WERI-Rb-1 (cell line): ENCODE data around the gene SPATA6.
"Not testable (repeated sequence)": the region's sequence is repeated elsewhere in the genome, so short reads cannot be mapped to it uniquely, and the experiment has no call there.

Source experiments
- DNase-seq: peaks from one replicate; pipeline ENCODE4 v3.0.0-alpha.2; 2020
- H3K27ac ChIP-seq: fragments of 250-450 bp; sonication (Bioruptor Pico); 2 replicates; pipeline ENCODE4 v1.5.1; 2020; ENCODE audit warnings: mild to moderate bottlenecking, moderate library complexity
- H3K27me3 ChIP-seq: fragments of 250-450 bp; sonication (Bioruptor Pico); 2 replicates; pipeline ENCODE4 v1.5.1; 2021; ENCODE audit warnings: mild to moderate bottlenecking, low read depth, moderate library complexity; ENCODE audit not compliant: insufficient read depth, severe bottlenecking
- H3K36me3 ChIP-seq: fragments of 250-450 bp; sonication (Bioruptor Pico); 2 replicates; pipeline ENCODE4 v1.5.1; 2020; ENCODE audit warnings: mild to moderate bottlenecking, moderate library complexity
- H3K4me3 ChIP-seq: 2 replicates; pipeline ENCODE4 v1.5.1; 2011; ENCODE audit warnings: low read depth, mild to moderate bottlenecking, control low read depth, low read length
- H3K9me3 ChIP-seq: fragments of 250-450 bp; sonication (Bioruptor Pico); 2 replicates; pipeline ENCODE4 v1.5.1; 2021; ENCODE audit warnings: mild to moderate bottlenecking, moderate library complexity; ENCODE audit not compliant: severe bottlenecking
- TF ChIP-seq, protein P1 (sequence below): IDR thresholded peaks from 2 replicates; pipeline ENCODE4 v1.5.1; 2011; ENCODE audit warnings: low read depth, mild to moderate bottlenecking, control low read depth, inconsistent platforms, low read length

Gene SPATA6

DNA sequence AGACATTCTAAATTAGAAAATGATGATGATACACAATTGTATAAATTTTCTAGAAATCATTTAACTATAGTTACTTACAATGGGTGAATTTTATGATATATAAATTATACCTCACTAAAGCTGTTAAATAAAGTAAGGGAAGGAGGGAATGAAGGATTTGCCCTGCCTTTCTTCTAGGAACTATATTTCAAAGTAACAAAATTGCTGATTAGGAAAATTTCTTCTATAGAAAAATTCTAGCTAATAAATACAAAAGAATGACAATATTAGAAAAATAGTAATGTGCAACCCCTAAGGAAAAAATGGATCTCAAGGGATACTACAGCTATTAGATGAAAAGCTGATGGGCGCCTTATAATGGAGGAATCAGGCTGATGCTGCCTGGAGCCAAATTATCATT, 23.1 kb downstream of the SPATA6 start:
- H3K36me3 ChIP-seq, result no peaks in the 10 kb centered on the region
- no peaks in the 10 kb centered on the region for H3K27me3 ChIP-seq
- H3K9me3 ChIP-seq, result peaks cover 3% of the 10 kb centered on the region
- no peak overlapping the region for H3K27ac ChIP-seq
- no peak overlapping the region for H3K4me3 ChIP-seq
- TF ChIP-seq, protein P1, sequence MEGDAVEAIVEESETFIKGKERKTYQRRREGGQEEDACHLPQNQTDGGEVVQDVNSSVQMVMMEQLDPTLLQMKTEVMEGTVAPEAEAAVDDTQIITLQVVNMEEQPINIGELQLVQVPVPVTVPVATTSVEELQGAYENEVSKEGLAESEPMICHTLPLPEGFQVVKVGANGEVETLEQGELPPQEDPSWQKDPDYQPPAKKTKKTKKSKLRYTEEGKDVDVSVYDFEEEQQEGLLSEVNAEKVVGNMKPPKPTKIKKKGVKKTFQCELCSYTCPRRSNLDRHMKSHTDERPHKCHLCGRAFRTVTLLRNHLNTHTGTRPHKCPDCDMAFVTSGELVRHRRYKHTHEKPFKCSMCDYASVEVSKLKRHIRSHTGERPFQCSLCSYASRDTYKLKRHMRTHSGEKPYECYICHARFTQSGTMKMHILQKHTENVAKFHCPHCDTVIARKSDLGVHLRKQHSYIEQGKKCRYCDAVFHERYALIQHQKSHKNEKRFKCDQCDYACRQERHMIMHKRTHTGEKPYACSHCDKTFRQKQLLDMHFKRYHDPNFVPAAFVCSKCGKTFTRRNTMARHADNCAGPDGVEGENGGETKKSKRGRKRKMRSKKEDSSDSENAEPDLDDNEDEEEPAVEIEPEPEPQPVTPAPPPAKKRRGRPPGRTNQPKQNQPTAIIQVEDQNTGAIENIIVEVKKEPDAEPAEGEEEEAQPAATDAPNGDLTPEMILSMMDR, result no peak
- DNase-seq, result no peak

GRCh38 chr1:48444186-48444585, 27.8 kb downstream of the SPATA6 start:
- H3K36me3 ChIP-seq, H3K9me3 ChIP-seq, H3K4me3 ChIP-seq, H3K27ac ChIP-seq, DNase-seq, H3K27me3 ChIP-seq: not testable (repeated sequence)

- H3K27ac ChIP-seq, result no peak overlapping the region
- H3K4me3 ChIP-seq, result no peak overlapping the region
- TF ChIP-seq, protein P1, result no peak
- peaks cover 3% of the 10 kb centered on the region for H3K9me3 ChIP-seq
- no peaks in the 10 kb centered on the region for H3K27me3 ChIP-seq
- DNase-seq, result no peak
- no peaks in the 10 kb centered on the region for H3K36me3 ChIP-seq
Measured at GRCh38 chr1:48442864-48443619, 29.0 kb downstream of the SPATA6 start.

- not testable (repeated sequence) for H3K27ac ChIP-seq, DNase-seq, H3K36me3 ChIP-seq, H3K9me3 ChIP-seq, H3K4me3 ChIP-seq, H3K27me3 ChIP-seq
Measured at GRCh38 chr1:48440786-48441185, 31.2 kb downstream of the SPATA6 start.

- H3K9me3 ChIP-seq, result peaks cover 3% of the 10 kb centered on the region
- H3K4me3 ChIP-seq, result no peak overlapping the region
- no peaks in the 10 kb centered on the region for H3K27me3 ChIP-seq
- H3K36me3 ChIP-seq, result no peaks in the 10 kb centered on the region
- TF ChIP-seq, protein P1, result no peak
- no peak for DNase-seq
- no peak overlapping the region for H3K27ac ChIP-seq
Measured at GRCh38 chr1:48439380-48439779, 32.6 kb downstream of the SPATA6 start.

GRCh38 chr1:48437379-48437778, 34.6 kb downstream of the SPATA6 start:
- not testable (repeated sequence) for H3K27me3 ChIP-seq, H3K27ac ChIP-seq, H3K4me3 ChIP-seq, DNase-seq, H3K36me3 ChIP-seq, H3K9me3 ChIP-seq

DNA sequence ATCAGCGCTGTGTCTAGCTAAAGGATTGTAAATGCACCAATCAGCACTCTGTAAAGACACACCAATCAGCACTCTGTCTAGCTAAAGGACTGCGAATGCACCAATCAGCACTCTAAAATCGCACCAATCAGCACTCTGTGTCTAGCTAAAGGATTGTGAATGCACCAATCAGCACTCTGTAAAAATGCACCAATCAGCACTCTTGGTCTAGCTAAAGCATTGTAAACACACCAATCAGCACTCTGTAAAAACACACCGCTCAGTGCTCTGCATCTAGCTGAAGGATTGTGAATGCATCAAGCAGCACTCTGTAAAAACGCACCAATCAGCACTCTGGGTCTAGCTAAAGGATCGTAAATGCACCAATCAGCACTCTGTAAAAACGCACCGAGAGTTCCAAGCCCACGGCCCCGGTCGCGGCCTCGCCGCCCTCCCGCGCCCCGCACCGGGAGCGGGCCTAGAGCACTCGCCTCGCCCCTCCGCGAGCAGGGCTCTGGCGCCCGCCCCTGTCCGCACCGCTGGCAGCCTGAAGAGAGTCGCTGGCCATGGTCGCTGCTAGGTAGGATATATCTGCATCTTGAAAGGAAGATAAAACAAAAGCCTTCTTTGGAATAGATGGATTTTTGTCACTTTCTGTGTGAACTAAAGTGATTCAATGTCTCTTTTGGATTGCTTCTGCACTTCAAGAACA, 36.5 kb downstream of the SPATA6 start:
- H3K9me3 ChIP-seq, H3K4me3 ChIP-seq, H3K27ac ChIP-seq, H3K36me3 ChIP-seq, DNase-seq, H3K27me3 ChIP-seq: not testable (repeated sequence)

- Histone ChIP-seq H3K9me3 (no peaks in the 10 kb centered on the region), H3K4me3 (no peak overlapping the region), H3K36me3 (no peaks in the 10 kb centered on the region), H3K27me3 (no peaks in the 10 kb centered on the region), H3K27ac (no peak overlapping the region)
- TF ChIP-seq, protein P1, result no peak
- no peak for DNase-seq
Measured at GRCh38 chr1:48430832-48431231, 41.2 kb downstream of the SPATA6 start.
